Stimulated activated CD4-positive, alpha-beta T cell treated with anti-CD3 and anti-CD28 coated beads, Interleukin-2, amount 100 ng/mL, for 4 hours (primary cell): Measurements from ENCODE around the gene ITPKB.

Source experiments
- DNase-seq: peaks from one replicate; pipeline ENCODE4 v3.0.0-alpha.2; 2020; ENCODE audit warnings: low read depth

ITPKB gene

GRCh38 chr1:226665505-226666163 is 73.4 kb downstream of the ITPKB start:
- no peak for DNase-seq

DNA sequence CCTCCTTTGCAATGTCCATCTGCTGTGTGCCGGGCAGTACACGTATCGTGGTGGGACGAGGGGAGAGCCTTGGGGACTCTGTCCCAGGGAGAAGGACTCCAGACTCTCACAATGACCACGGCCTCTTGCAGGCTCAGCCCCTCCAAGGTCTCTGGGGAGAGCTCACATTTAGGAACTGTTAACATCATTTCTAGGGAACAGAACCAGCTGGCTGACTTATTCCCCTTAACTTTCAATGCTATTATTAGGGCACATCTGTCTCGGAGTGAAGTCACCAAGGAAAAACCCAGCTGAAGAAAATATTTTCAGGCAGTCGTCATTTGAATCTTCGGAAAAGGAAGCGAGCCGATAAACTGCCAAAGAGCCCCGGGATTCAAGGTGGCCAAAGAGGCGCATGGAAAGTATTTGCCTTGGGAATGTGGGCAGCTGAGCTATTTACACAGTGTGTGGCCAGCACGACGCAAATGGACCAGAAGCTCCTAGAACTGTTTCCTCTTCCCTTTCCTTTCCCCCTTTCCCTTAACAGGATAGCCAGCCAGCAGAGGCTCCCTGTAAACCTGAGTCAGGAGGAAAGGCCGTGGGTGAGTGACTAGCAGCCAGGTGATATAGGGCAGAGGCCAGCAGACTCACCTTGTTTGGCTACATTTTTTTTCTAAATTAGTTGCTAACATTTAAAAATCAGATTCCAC is 74.5 kb downstream of the ITPKB start:
- DNase-seq = no peak

DNA sequence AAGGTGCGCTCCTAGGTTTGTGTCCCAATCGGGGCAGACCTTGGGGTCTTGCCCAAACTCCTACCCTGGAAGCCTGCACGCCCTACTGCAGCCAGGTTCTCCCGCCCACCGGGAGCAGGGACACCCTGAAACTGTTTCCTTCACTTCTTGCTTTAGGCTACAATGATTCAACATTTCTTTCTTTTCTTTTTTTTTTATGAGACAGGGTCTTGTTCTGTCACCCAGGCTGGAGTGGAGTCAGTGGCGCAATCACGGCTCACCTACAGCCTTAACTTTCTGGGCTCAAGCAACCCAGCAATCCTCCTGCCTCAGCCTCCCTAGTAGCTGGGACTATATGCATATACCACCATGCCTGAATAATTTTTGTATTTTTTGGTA is 75.8 kb downstream of the ITPKB start:
- DNase-seq = no peak

DNA sequence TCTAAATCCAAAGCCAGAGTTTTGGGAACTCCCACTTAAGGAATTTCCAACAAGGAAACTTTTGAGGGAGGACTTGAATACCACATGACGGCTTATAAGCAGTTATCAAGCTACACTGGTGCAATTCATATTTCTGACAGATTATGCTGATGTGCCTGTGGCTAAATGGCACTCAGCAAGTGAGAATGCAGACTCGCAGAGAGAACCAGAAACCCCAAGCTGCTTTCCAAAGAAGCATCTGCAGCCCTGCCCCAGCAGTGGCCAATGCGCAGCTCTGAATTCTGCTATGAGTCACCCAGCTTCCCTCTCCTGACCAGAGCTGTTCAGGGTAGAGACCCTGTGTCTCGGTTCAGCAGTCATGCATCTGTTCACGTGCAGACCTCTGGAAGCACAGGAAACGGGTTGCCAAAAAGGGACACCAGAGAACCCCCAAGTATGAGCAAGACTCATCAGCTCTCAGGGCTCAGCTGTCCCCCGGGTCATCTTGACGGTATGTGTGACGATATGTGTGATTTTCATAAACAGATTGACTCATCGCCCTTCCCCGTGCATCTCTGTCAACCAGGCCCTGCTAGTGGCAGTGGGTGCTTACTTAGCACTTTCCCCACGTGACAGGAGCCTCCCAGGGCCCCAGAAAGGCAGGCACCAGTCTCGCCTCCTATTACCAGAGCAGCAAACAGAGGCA is 76.3 kb downstream of the ITPKB start:
- DNase-seq = peak; percentile 78

DNA sequence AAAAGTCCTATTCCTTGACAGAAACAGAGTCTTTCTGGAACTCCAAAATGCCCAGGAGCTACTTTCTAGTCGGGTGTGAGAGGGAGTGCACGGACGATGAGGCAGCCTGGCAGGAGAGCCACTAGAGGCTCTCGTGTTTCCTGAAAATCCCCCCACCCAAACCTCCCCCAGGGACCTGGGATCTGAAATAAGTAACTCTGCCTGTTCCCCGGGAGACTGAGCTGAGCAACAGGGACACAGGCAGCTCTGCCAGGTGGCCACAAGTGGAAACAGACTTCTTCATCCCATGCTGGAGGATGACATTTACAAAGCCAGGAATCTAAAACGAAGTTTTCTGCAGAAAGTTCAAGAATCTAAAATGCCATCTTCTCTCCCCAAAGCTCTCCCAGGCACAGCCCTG is 77.1 kb downstream of the ITPKB start:
- DNase-seq = no peak

GRCh38 chr1:226661271-226661670 is 77.8 kb downstream of the ITPKB start:
- no peak for DNase-seq

- no peak for DNase-seq
Measured at GRCh38 chr1:226660410-226661182, 78.5 kb downstream of the ITPKB start.

DNA sequence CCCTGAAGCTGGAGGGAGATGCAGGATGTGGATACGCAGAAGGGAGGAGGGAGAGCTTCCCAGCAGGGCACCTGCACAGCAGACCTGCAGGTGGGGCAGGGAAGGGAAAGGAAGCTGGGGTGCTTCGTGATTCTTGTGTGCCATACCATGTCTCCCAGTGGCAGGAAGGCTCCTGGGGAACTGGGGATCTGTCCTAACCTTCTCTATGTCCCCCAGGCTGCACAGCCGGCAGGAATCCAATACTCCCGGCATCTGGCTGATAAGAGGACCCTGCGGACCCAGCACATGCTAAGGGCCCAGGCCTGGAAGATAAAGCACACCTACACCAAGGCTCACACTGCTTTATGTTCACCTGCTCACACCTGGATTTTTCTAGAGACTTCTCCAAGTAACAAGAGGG is 79.4 kb downstream of the ITPKB start:
- no peak for DNase-seq

DNA sequence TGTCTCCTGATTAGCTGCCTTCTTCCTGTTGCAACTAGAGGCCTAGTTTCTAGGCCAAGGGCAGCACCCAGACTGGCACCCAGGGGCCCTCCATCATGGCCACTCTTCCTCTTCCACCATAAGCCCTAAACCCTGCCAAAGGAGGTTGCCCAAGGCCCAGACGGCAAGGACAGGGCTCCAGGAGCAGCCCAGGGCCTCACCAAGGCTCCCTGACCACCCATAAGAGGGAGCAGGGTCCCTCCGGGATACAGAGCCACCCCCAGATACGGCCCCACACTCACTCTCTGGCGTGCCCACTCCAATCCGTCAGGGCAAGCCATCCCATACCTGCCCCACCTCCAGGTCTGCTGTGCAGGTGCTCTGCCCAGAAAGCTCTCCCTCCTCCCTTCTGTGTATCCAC is 79.9 kb downstream of the ITPKB start:
- DNase-seq = no peak

GRCh38 chr1:226658546-226659125 is 80.4 kb downstream of the ITPKB start:
- no peak for DNase-seq

DNA sequence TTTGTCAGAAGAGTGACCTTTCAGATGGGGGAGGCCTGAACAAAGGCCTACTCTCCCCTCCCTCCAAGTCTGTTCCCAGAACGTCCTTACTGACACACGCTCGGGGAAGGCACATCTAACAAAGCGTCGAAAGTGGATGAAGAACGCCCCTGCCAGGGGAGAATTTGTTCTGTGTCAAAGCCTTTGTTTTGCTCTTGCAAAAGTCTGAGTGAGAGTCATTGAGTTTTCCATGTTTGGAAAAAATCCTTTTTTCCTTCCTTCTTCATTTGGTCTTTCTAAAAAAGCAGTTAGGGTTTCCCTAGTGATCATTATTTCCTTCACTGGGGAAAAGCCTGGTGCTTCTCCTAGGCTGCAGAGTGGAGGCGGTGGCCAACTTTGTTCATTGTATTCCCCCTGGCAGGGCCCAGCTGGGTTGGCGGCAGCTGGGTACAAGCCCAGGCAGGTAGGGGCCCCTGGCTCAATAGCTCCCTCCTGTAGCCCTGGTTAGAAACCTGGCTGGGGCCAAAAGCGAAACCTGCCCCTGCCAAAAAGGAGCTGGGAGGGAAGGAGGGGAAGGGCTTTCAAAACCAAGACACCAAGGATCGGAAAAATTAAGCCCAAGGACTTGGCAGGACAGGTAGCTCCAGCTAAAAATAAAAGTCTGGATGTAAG is 81.1 kb downstream of the ITPKB start:
- no peak for DNase-seq

DNA sequence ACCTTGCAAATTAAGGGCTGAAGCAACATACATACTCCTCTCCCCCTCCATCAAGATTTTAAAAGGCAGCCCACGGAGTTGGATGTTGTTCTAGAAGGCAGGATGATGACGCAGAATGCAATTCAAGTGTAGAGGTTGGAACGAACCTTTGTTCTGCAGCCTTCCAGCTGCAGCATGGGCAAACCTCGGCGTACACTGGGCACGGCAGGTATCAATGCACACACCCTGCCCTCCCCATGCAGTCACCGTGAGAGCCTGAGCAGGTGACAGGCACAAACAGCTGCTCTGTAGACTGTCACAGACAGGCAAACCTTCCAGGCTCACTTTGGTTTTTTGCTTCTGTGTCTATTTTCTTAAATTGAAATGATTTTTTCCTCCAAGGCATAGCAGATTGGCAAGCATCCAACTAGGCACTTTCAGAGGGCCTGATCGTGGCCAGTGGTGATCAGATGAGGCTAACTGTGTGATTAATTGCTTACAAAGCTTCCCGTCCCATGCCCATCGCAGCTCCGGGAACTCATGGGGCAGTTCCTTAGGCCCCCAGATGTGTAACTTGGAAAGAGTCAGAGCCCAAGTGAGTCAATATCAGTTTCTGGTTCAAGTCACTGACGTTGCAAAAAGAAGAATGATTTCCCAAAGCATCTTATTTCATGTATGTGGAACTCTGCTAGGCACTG is 82.3 kb downstream of the ITPKB start:
- no peak for DNase-seq

DNA sequence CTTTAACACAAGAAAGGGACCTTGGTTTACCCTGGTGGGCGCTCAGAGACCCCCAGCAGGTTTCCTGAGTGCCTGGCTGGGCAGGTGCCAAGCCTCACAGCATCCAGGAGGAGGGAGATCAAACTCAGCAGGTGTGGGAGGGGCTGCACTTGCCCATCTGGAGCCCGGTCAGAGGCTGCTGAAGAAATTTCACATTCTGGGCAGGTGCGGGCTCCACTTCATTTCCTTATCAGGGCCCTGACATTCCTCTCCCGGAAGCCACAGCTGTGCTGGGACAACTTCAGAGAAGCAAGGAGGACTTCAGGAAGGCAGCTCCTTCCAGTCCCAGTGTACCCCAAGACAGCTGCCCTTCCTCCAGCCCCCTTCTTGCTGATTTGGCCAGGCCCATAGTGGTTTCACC is 82.9 kb downstream of the ITPKB start:
- no peak for DNase-seq

DNA sequence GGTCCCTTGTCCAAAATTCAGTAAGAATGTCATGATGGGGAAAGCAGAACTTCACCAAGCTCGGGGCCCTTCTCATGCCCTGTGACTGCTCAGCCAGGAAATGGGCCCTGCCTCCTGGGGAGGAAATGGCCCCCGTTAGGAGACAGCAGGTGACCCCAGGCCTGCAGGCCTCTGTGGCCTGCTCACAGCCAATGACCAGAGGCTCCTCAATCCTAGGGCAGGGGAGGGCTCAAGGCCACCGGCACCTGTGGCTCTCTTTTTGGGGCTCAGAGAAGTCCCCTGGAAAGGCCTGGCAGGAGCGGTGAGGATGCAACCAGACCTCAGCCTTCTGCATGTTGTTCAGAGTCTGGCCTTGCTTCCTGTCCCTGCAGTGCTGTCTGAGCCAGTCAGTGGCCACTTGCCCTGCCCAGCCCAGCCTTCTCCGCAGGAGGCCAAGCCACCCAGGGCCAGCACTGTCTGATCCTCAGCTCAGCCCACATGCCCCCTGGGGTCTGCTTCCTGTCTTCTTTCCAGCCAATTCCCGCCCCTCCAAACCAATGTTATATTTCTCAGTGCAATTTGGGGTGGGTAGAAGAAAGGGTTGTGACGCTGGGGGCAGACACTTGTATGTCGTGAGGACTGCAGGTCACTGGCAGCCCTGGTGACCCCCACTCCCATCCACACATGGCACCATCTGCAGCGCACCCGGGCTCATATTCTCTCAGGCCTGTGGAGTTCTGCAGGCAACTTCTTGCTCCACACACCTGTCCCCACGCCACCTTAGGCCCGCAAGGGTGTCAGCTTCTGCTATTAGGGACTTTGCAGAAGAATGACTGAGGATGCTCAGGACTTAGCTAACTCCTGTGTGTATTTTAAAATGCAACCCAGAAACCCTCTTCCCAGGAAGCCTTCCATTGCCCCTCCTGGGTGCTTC is 83.6 kb downstream of the ITPKB start:
- DNase-seq = no peak

DNA sequence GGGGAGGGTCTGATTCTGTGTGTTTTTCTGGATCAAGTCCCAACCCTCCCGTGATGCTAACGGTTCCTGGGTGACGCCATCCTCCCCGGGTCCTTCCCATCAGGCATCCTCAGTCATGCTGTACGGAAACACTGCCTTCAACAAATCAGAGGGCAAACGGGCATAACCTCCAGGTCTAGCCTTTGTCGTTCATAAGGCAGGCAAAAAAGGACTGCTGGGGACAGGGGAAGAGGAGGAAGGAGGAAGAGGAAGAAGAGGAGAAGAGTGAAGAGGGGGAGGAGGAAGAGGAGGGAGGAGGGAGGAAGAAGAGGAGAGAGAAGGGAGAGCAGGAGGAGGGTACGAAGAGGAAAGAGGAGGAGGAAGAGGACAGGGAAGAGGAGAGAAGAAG is 84.4 kb downstream of the ITPKB start:
- DNase-seq = no peak

GRCh38 chr1:226654046-226654667 is 84.9 kb downstream of the ITPKB start:
- no peak for DNase-seq

DNA sequence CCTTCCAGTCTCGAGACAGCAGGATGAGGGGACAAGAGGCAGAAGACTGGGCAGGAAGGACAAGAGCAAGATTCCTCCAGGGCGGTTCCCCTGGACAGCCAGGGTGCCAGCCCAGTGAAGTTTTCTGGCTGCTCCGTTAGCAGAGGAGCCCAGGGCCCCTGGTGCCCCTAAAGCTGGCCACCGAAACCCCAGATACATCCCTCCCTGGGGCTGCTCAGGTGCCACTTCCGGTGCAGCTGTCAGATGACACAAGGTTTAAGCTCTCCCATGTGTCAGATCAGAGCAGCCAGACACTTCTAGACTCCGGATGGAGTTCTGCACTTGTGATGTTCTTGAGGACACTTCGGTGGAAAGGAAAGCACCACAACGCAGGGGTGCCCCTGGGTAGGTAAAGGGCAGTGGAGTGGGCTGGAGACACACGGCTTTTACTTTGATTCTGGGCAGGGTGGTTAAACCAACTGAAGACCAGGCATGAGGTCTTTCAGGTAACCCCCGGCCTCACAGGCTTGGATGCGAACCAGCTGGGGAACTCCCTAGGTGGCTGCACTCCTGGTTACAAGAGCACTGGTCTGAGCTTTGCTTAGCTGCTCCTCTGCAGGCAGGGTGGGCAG is 85.7 kb downstream of the ITPKB start:
- DNase-seq = no peak

GRCh38 chr1:226652613-226653012 is 86.5 kb downstream of the ITPKB start:
- no peak for DNase-seq

DNA sequence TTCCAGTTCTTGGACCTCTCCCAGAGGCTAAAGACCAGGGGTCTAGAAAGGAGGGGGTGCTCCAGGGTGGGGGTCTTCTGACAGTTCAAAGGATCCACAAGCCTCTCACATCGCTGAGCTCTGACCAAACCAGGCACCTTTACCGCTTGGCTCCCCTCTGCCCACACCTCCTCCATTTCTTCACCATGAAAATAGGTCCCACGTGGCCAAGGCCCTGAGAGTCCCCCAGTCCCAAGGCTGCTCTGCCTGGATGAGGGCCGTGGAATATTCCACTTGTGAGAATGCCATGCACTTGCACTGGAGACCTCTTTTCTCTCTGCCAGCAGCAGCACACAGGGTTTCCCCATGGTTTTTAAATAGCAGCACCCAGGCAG is 87.4 kb downstream of the ITPKB start:
- no peak for DNase-seq
